Measurements from ENCODE around the gene CLOCK. TPM values are rescaled to one million over a fixed set of nuclear protein-coding genes. Genes with fewer than 3 reads are reported as not detected.

The CLOCK gene
- total and polyA plus RNA-seq, 9 of the 15 experiments (the other 6 are each of a cell fraction or from before 2014, with no cell fraction given), result 3.7 to 14.4 (median 9.4) TPM

DNA sequence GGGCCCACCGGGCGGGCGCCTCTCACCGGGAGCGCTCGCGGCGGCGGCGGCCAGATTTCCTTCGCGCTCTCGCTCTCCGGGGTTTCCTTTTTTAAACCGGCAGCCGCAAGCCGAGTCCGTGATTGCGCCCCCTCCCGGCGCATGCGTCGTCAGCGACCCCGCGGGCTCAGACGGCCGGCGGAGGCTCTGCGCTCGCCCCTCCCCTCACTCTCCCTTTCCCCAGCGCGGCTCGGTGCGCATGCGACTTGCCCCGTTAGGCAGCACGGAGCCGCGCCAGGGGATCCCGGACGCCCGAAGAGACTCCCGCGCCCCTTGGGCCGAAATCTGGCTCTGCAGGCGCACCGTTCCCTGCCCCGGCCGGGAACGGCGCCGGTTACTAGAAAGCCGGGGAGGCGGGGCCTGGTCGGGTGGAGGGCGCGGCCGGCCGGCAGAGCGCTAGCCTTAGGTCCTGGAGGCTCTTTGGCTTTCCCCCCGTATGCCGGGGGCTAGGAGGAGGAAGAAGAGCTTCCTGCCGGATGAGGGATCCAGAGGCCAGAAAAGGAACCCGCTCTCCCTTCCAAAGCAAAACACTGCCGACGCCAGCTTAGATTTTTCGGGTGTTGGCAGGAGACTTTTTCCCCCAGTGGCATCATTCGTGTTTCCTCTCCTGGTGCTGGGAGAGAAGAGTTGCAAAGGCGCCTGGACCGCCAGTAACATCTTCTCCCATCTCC, at the start of gene CLOCK (continued):
- TF ChIP-seq, protein P1, sequence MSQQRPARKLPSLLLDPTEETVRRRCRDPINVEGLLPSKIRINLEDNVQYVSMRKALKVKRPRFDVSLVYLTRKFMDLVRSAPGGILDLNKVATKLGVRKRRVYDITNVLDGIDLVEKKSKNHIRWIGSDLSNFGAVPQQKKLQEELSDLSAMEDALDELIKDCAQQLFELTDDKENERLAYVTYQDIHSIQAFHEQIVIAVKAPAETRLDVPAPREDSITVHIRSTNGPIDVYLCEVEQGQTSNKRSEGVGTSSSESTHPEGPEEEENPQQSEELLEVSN (IDR thresholded peaks at IDR 0.05; ENCODE audit: borderline replicate concordance in 1 of 2, extremely low read depth in 1 of 2, insufficient read depth in 1 of 2, insufficient read length in 1 of 2, low read depth in 1 of 2, low read length in 1 of 2, poor library complexity in 1 of 2, severe bottlenecking in 1 of 2), result peak in 1 of 2 experiments; percentile 44
- TF ChIP-seq SNIP1 (IDR thresholded peaks at IDR 0.05; ENCODE audit: low read depth), result 0 out of 2 replicates have a peak, but pooled peaks have one; percentile 50
- no peak for TF ChIP-seq CBX2 (IDR thresholded peaks at IDR 0.05; ENCODE audit: insufficient read depth, low read length, poor library complexity, severe bottlenecking)
- TF ChIP-seq NONO (IDR thresholded peaks at IDR 0.05; ENCODE audit: low read depth in 2 of 2, low read length in 1 of 2), result peak; percentile 20 to 46; a peak in 2 of 4 replicates
- TF ChIP-seq SAFB (IDR thresholded peaks at IDR 0.05; ENCODE audit: borderline replicate concordance, low read depth, low read length), result 0 out of 2 replicates have a peak, but pooled peaks have one; percentile 20
- 0 out of 2 replicates have a peak, but pooled peaks have one; percentile 53 for TF ChIP-seq XRCC5 (IDR thresholded peaks at IDR 0.05; ENCODE audit: low read depth, low read length)
- TF ChIP-seq NFIX (CRISPR knock-in tag; IDR thresholded peaks at IDR 0.05; ENCODE audit: low read depth), result no peak
- TF ChIP-seq LCOR (CRISPR knock-in tag; IDR thresholded peaks at IDR 0.05), result peak; percentile 68; the same call in 1 of the 2 replicates
- peak in 1 of 2 experiments; percentile 13; a peak in 1 of 4 replicates for TF ChIP-seq TBL1XR1 (IDR thresholded peaks at IDR 0.05; ENCODE audit: low read length in 2 of 2)
- no peak for TF ChIP-seq ZC3H8 (IDR thresholded peaks at IDR 0.05)
- no peak for TF ChIP-seq POU5F1 (IDR thresholded peaks at IDR 0.05; ENCODE audit: borderline replicate concordance, low read depth, low read length, partially characterized antibody)
- TF ChIP-seq, protein P2, sequence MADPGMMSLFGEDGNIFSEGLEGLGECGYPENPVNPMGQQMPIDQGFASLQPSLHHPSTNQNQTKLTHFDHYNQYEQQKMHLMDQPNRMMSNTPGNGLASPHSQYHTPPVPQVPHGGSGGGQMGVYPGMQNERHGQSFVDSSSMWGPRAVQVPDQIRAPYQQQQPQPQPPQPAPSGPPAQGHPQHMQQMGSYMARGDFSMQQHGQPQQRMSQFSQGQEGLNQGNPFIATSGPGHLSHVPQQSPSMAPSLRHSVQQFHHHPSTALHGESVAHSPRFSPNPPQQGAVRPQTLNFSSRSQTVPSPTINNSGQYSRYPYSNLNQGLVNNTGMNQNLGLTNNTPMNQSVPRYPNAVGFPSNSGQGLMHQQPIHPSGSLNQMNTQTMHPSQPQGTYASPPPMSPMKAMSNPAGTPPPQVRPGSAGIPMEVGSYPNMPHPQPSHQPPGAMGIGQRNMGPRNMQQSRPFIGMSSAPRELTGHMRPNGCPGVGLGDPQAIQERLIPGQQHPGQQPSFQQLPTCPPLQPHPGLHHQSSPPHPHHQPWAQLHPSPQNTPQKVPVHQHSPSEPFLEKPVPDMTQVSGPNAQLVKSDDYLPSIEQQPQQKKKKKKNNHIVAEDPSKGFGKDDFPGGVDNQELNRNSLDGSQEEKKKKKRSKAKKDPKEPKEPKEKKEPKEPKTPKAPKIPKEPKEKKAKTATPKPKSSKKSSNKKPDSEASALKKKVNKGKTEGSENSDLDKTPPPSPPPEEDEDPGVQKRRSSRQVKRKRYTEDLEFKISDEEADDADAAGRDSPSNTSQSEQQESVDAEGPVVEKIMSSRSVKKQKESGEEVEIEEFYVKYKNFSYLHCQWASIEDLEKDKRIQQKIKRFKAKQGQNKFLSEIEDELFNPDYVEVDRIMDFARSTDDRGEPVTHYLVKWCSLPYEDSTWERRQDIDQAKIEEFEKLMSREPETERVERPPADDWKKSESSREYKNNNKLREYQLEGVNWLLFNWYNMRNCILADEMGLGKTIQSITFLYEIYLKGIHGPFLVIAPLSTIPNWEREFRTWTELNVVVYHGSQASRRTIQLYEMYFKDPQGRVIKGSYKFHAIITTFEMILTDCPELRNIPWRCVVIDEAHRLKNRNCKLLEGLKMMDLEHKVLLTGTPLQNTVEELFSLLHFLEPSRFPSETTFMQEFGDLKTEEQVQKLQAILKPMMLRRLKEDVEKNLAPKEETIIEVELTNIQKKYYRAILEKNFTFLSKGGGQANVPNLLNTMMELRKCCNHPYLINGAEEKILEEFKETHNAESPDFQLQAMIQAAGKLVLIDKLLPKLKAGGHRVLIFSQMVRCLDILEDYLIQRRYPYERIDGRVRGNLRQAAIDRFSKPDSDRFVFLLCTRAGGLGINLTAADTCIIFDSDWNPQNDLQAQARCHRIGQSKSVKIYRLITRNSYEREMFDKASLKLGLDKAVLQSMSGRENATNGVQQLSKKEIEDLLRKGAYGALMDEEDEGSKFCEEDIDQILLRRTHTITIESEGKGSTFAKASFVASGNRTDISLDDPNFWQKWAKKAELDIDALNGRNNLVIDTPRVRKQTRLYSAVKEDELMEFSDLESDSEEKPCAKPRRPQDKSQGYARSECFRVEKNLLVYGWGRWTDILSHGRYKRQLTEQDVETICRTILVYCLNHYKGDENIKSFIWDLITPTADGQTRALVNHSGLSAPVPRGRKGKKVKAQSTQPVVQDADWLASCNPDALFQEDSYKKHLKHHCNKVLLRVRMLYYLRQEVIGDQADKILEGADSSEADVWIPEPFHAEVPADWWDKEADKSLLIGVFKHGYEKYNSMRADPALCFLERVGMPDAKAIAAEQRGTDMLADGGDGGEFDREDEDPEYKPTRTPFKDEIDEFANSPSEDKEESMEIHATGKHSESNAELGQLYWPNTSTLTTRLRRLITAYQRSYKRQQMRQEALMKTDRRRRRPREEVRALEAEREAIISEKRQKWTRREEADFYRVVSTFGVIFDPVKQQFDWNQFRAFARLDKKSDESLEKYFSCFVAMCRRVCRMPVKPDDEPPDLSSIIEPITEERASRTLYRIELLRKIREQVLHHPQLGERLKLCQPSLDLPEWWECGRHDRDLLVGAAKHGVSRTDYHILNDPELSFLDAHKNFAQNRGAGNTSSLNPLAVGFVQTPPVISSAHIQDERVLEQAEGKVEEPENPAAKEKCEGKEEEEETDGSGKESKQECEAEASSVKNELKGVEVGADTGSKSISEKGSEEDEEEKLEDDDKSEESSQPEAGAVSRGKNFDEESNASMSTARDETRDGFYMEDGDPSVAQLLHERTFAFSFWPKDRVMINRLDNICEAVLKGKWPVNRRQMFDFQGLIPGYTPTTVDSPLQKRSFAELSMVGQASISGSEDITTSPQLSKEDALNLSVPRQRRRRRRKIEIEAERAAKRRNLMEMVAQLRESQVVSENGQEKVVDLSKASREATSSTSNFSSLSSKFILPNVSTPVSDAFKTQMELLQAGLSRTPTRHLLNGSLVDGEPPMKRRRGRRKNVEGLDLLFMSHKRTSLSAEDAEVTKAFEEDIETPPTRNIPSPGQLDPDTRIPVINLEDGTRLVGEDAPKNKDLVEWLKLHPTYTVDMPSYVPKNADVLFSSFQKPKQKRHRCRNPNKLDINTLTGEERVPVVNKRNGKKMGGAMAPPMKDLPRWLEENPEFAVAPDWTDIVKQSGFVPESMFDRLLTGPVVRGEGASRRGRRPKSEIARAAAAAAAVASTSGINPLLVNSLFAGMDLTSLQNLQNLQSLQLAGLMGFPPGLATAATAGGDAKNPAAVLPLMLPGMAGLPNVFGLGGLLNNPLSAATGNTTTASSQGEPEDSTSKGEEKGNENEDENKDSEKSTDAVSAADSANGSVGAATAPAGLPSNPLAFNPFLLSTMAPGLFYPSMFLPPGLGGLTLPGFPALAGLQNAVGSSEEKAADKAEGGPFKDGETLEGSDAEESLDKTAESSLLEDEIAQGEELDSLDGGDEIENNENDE (IDR thresholded peaks at IDR 0.05; ENCODE audit: low read depth, low read length), result no peak
- TF ChIP-seq ZNF224 (CRISPR knock-in tag; IDR thresholded peaks at IDR 0.05), result no peak

Measured in K562 (cell line).